HCT116 (cell line): ENCODE measurements around the gene TMEM121B. TPM values are rescaled to one million over a fixed set of nuclear protein-coding genes. Genes with fewer than 3 reads are reported as not detected.

Experiments
- ATAC-seq: fragments of 200-7000 bp; cut with Tn5 transposase; 2 replicates; pipeline ENCODE4 v1.9.1; 2020; ENCODE audit warnings: mild to moderate bottlenecking, moderate library complexity
- BruUV-seq: library from RNA; stranded (reverse); fragments of 400-500 nt; replicated peaks from 2 replicates; lab custom pipeline; 2021; lab: Mats Ljungman, UMichigan
- CTCF ChIA-PET: fragments of 300-600 bp; sonication (Branson Sonifier 250); formaldehyde crosslinking; loops from one replicate; lab custom pipeline; 2021; ENCODE audit warnings: antibody characterized with exemption; lab: Charles Lee
- POLR2A ChIA-PET: fragments of 300-600, 350-600 bp; sonication (Branson Sonifier 250); formaldehyde crosslinking; loops from one replicate; lab custom pipeline; 2021; ENCODE audit warnings: antibody characterized with exemption; lab: Charles Lee
- RAD21 ChIA-PET, 2 experiments: fragments of 300-600 bp; sonication (Branson Sonifier 250); formaldehyde crosslinking; loops; one replicate each; lab custom pipeline; 2023; ENCODE audit warnings: low total read pairs in 2 of 2; ENCODE audit not compliant: uncharacterized antibody in 2 of 2, unreplicated experiment in 2 of 2, low non-redundant PET in 1 of 2; lab: Charles Lee
- DNase-seq: peaks from one replicate; pipeline ENCODE4 v3.0.0-alpha.2; 2010; ENCODE audit warnings: low read depth, low spot score
- H2AFZ ChIP-seq: fragments of 200-600 bp; shearing (Covaris generic), sonication (generic); 2 replicates; pipeline ENCODE4 v1.6.1; 2017; ENCODE audit warnings: low read depth, mixed run types, mixed read lengths, antibody characterized with exemption, low read length; ENCODE audit not compliant: poor library complexity, severe bottlenecking
- H3K27ac ChIP-seq: 2 replicates; pipeline ENCODE4 v1.5.1; 2012; ENCODE audit warnings: low read depth, low read length
- H3K27me3 ChIP-seq: fragments of 200-600 bp; sonication (generic); 2 replicates; pipeline ENCODE4 v1.6.1; 2016; ENCODE audit warnings: mixed run types, low read length, mixed read lengths; ENCODE audit not compliant: insufficient read depth
- H3K36me3 ChIP-seq, 2 experiments: fragments of 200-500 bp in 1 of 2; fragments of 200-600 bp in 1 of 2; sonication (Bioruptor generic) in 1 of 2; sonication (generic) in 1 of 2; 2 replicates each; pipeline versions ENCODE4 v1.5.1 to v1.6.1; 2014 to 2016; ENCODE audit warnings: low read length in 2 of 2, inconsistent platforms in 1 of 2, mixed read lengths in 1 of 2, mixed run types in 1 of 2; ENCODE audit not compliant: insufficient read depth in 2 of 2, control insufficient read depth in 1 of 2
- H3K4me1 ChIP-seq, 2 experiments: fragments of 200-600 bp in 1 of 2; sonication (generic) in 1 of 2; 2 replicates each; pipeline versions ENCODE4 v1.5.1 to v1.6.1; 2012 to 2017; ENCODE audit warnings: low read length in 2 of 2, inconsistent platforms in 1 of 2, mild to moderate bottlenecking in 1 of 2, mixed read lengths in 1 of 2, mixed run types in 1 of 2, moderate library complexity in 1 of 2; ENCODE audit not compliant: insufficient read depth in 2 of 2, control insufficient read depth in 1 of 2
- H3K4me2 ChIP-seq: fragments of 200-600 bp; sonication (generic); 2 replicates; pipeline ENCODE4 v1.6.1; 2017; ENCODE audit warnings: mixed run types, low read length, mixed read lengths
- H3K4me3 ChIP-seq, 2 experiments: fragments of 200-600 bp in 1 of 2; sonication (generic) in 1 of 2; replicated peaks in 1 of 2; 2 replicates each; pipeline ENCODE4 v1.5.1; 2011 to 2016; ENCODE audit warnings: low read length in 2 of 2, control low read depth in 1 of 2, low read depth in 1 of 2, mild to moderate bottlenecking in 1 of 2, mixed read lengths in 1 of 2, mixed run types in 1 of 2
- H3K79me2 ChIP-seq: fragments of 200-600 bp; sonication (generic); 2 replicates; pipeline ENCODE4 v1.6.1; 2017; ENCODE audit warnings: mild to moderate bottlenecking, mixed run types, low read length, moderate library complexity, mixed read lengths; ENCODE audit not compliant: insufficient read depth
- H3K9ac ChIP-seq: fragments of 200-600 bp; sonication (generic); 2 replicates; pipeline ENCODE4 v1.6.1; 2016; ENCODE audit warnings: low read length, mixed read lengths
- H3K9me2 ChIP-seq: fragments of 200-600 bp; sonication (generic), shearing (Covaris generic); 2 replicates; pipeline ENCODE4 v1.6.1; 2017; ENCODE audit warnings: mixed run types, mild to moderate bottlenecking, moderate library complexity; ENCODE audit not compliant: insufficient read depth
- H3K9me3 ChIP-seq, 2 experiments: fragments of 200-500 bp in 1 of 2; fragments of 200-600 bp in 1 of 2; sonication (Bioruptor generic) in 1 of 2; sonication (generic) in 1 of 2; 2 replicates each; pipeline ENCODE4 v1.6.1; 2014 to 2017; ENCODE audit warnings: low read length in 2 of 2, mixed read lengths in 2 of 2, inconsistent platforms in 1 of 2, low read depth in 1 of 2, mild to moderate bottlenecking in 1 of 2, mixed run types in 1 of 2, moderate library complexity in 1 of 2; ENCODE audit not compliant: control insufficient read depth in 1 of 2, insufficient read depth in 1 of 2
- H4K20me1 ChIP-seq: fragments of 200-600 bp; sonication (generic), shearing (Covaris generic); 2 replicates; pipeline ENCODE4 v1.6.1; 2017; ENCODE audit warnings: mixed run types, mild to moderate bottlenecking, moderate library complexity; ENCODE audit not compliant: insufficient read depth
- CBX3 ChIP-seq: IDR thresholded peaks from 2 replicates; pipeline ENCODE4 v1.6.1; 2012; ENCODE audit warnings: low read depth
- CEBPB ChIP-seq: IDR thresholded peaks from 2 replicates; pipeline ENCODE4 v1.6.1; 2012; ENCODE audit warnings: low read depth
- EGR1 ChIP-seq: IDR thresholded peaks from 2 replicates; pipeline ENCODE4 v1.6.1; 2012; ENCODE audit warnings: low read depth
- EZH2 ChIP-seq: fragments of 200-600 bp; sonication (generic); IDR thresholded peaks from 2 replicates; pipeline ENCODE4 v1.6.1; 2017; ENCODE audit warnings: antibody characterized with exemption, mixed run types
- EZH2phosphoT487 ChIP-seq: fragments of 200-600 bp; IDR thresholded peaks from 2 replicates; pipeline ENCODE4 v1.6.1; 2018; ENCODE audit warnings: antibody characterized with exemption, borderline replicate concordance
- POLR2AphosphoS5 ChIP-seq: IDR thresholded peaks from 2 replicates; pipeline ENCODE4 v1.6.1; 2011; ENCODE audit warnings: mild to moderate bottlenecking, low read depth, low read length, moderate library complexity
- SRF ChIP-seq: IDR thresholded peaks from 2 replicates; pipeline ENCODE4 v1.6.1; 2012; ENCODE audit warnings: low read depth
- ZBTB33 ChIP-seq: IDR thresholded peaks from 2 replicates; pipeline ENCODE4 v1.6.1; 2011; ENCODE audit warnings: mild to moderate bottlenecking, low read length, moderate library complexity; ENCODE audit not compliant: insufficient replicate concordance; ENCODE audit errors: extremely low read depth
- ZNF274 ChIP-seq: fragments of 200-500 bp; sonication (Bioruptor generic); IDR thresholded peaks from 2 replicates; pipeline ENCODE4 v1.6.1; 2014; ENCODE audit warnings: mild to moderate bottlenecking, low read depth, low read length, inconsistent platforms
- intact Hi-C: fragments of 100-400 bp; cut with micrococcal nuclease; formaldehyde crosslinking; loops from 2 replicates; pipeline ENCODE4 v1.10.0; 2022
- total RNA-seq: library from RNA; stranded (reverse); gene quantifications from one replicate; pipeline ENCODE4 v1.2.1, GENCODE V29; 2021; ENCODE audit not compliant: unreplicated experiment

Gene TMEM121B
- total RNA-seq, 1 experiment from 2014 or later, result 0.57 TPM

- Histone ChIP-seq H3K79me2 (peaks cover 7% of the 10 kb centered on the region), H3K9ac (no peak overlapping the region), H3K9me3 (no peaks in the 10 kb centered on the region), H4K20me1 (no peaks in the 10 kb centered on the region), H3K27ac (no peak overlapping the region), H3K4me1 (no peaks in the 10 kb centered on the region), H3K27me3 (no peaks in the 10 kb centered on the region), H3K9me2 (no peaks in the 10 kb centered on the region), H3K4me2 (no peak overlapping the region), H3K4me3 (no peak overlapping the region), H3K36me3 (peaks cover 21 to 23% of the 10 kb centered on the region in 2 experiments; a peak in 2 of 4 replicates), H2AFZ (no peak overlapping the region)
- ATAC-seq (no peak), DNase-seq (no peak)
- BruUV-seq, result no TSS peak
- ChIA-PET POLR2A (no interaction called here), RAD21 (no interaction called here), CTCF (no interaction called here)
- TF ChIP-seq ZNF274, result no peak
- no peak for TF ChIP-seq EZH2phosphoT487
- no peak for TF ChIP-seq ZBTB33
- no peak for TF ChIP-seq CBX3
- no peak for TF ChIP-seq CEBPB
- no peak for TF ChIP-seq POLR2AphosphoS5
- TF ChIP-seq SRF, result no peak
- TF ChIP-seq EGR1, result no peak
- TF ChIP-seq EZH2, result no peak
- intact Hi-C loops, result loop anchor here (5.0 kb wide), 1 partner anchor 54 kb away; no protein-coding TSS in a partner anchor
Observed at GRCh38 chr22:17098379-17098819, 22.8 kb downstream of the TMEM121B start.
